ENCODE results near the gene SLC26A2. TPM values are rescaled to one million over a fixed set of nuclear protein-coding genes. Genes with fewer than 3 reads are reported as not detected.
A peak's percentile ranks its signal among the peaks of the same experiment; 100 is the strongest.

SLC26A2 gene
- total RNA-seq, 1 donor from 2014 or later = 12.6 TPM

GRCh38 chr5:149959406-149960236 is 937 bp upstream of the SLC26A2 start:
- H3K36me3 Mint-ChIP-seq (ENCODE audit: insufficient read depth) = no peaks in the 10 kb centered on the region
- no peaks in the 10 kb centered on the region for H3K9me3 Mint-ChIP-seq (ENCODE audit: low read depth)
- H3K4me1 Mint-ChIP-seq (ENCODE audit: low read depth) = peaks cover 10% of the 10 kb centered on the region
- H3K27ac Mint-ChIP-seq = peak overlapping the region; percentile 97
- DNase-seq (ENCODE audit: low spot score, unreplicated experiment) = no peak
- H3K27me3 Mint-ChIP-seq = no peaks in the 10 kb centered on the region
- H3K4me3 Mint-ChIP-seq (ENCODE audit: low read depth) = peak overlapping the region; percentile 82
- TF ChIP-seq, protein P1, sequence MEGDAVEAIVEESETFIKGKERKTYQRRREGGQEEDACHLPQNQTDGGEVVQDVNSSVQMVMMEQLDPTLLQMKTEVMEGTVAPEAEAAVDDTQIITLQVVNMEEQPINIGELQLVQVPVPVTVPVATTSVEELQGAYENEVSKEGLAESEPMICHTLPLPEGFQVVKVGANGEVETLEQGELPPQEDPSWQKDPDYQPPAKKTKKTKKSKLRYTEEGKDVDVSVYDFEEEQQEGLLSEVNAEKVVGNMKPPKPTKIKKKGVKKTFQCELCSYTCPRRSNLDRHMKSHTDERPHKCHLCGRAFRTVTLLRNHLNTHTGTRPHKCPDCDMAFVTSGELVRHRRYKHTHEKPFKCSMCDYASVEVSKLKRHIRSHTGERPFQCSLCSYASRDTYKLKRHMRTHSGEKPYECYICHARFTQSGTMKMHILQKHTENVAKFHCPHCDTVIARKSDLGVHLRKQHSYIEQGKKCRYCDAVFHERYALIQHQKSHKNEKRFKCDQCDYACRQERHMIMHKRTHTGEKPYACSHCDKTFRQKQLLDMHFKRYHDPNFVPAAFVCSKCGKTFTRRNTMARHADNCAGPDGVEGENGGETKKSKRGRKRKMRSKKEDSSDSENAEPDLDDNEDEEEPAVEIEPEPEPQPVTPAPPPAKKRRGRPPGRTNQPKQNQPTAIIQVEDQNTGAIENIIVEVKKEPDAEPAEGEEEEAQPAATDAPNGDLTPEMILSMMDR (IDR thresholded peaks at IDR 0.05; ENCODE audit: unreplicated experiment) = peak; percentile 62

- TF ChIP-seq, protein P1 (IDR thresholded peaks at IDR 0.05; ENCODE audit: unreplicated experiment) = no peak
- H3K4me3 Mint-ChIP-seq (ENCODE audit: low read depth) = peak overlapping the region; percentile 82
- H3K9me3 Mint-ChIP-seq (ENCODE audit: low read depth) = no peaks in the 10 kb centered on the region
- H3K36me3 Mint-ChIP-seq (ENCODE audit: insufficient read depth) = no peaks in the 10 kb centered on the region
- DNase-seq (ENCODE audit: low spot score, unreplicated experiment) = no peak
- peak overlapping the region; percentile 54 for H3K27ac Mint-ChIP-seq
- peaks cover 10% of the 10 kb centered on the region for H3K4me1 Mint-ChIP-seq (ENCODE audit: low read depth)
- H3K27me3 Mint-ChIP-seq = no peaks in the 10 kb centered on the region
Observed at GRCh38 chr5:149961186-149961685, 678 bp downstream of the SLC26A2 start.

DNA sequence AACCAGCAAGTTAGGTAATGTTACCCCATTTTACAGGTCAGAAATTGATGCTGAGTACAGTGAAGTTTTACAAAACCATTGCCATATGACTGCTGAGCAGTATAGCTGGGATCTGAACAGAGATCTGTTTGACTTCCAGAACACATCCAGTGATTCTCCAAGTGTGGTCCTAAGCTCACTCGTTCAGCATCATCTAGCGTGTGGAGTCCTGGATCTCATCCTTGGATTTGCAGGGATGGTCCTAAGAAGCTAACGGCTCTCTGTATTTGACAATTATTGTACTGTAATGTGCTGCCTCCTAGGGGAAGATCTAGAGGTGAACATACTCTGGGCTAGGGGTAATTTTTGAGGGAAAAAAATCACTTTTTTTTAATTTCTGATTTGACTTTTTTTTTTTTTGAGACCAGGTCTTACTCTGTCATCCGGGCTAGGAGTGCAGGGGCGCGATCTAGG is 1.4 kb downstream of the SLC26A2 start:
- Mint-ChIP-seq H3K27ac (no peak overlapping the region), H3K4me1 (ENCODE audit: low read depth) (peaks cover 10% of the 10 kb centered on the region), H3K4me3 (ENCODE audit: low read depth) (peak overlapping the region; percentile 82), H3K27me3 (no peaks in the 10 kb centered on the region), H3K36me3 (ENCODE audit: insufficient read depth) (no peaks in the 10 kb centered on the region), H3K9me3 (ENCODE audit: low read depth) (no peaks in the 10 kb centered on the region)
- DNase-seq (ENCODE audit: low spot score, unreplicated experiment) = no peak
- TF ChIP-seq, protein P1 (IDR thresholded peaks at IDR 0.05; ENCODE audit: unreplicated experiment) = peak; percentile 48

DNA sequence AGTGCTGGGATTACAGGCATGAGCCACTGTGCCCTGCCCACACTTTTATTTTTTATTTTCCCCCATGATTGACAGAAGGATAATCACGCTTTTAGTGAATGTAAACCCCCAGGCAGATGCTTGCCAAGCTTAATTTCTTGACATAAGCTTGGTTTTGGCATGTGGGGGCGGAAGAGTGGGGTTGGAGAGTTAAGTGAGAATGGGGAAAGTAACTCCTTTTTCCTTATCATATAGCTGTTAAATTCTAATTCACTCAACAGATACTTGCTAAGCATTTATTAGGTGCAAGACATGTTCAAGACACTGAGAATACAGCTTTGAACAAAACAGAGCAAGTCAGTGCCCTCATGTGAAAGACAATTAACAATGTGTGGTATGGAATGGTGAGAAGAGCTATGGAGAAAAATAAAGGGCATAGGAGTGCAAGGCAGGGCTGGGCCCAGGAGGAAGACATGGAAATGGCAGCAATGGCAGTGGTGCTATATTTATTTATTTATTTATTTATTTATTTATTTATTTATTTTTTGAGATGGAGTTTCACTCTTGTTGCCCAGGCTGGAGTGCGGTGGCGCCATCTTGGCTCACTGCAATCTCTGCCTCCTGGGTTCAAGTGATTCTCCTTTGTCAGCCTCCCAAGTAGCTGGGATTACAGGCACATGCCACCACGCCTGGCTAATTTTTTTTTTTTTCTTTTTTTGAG is 2.2 kb downstream of the SLC26A2 start:
- H3K9me3 Mint-ChIP-seq (ENCODE audit: low read depth) = no peaks in the 10 kb centered on the region
- H3K27me3 Mint-ChIP-seq = no peaks in the 10 kb centered on the region

DNA sequence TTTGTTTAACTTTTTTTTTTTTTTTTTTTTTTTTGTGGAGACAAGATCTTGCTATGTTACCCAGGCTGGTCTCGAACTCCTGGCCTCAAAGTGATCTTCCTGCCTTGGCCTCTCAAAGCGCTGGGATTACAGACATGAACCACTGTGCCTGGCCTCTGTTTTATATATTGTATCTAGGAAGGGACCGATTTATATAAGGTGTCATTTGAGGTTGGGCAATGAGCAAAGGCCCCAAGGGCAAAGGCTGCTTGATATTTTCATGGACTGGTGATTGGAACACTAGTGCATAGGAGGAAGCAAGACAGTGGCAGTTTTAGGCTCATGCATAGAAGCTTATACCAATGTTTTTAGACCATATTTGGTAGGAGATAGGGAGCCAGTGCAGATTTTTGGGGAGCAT is 3.2 kb downstream of the SLC26A2 start:
- DNase-seq (ENCODE audit: low spot score, unreplicated experiment) = no peak
- Mint-ChIP-seq H3K4me3 (ENCODE audit: low read depth) (no peak overlapping the region), H3K36me3 (ENCODE audit: insufficient read depth) (no peaks in the 10 kb centered on the region), H3K27ac (no peak overlapping the region), H3K27me3 (no peaks in the 10 kb centered on the region), H3K9me3 (ENCODE audit: low read depth) (no peaks in the 10 kb centered on the region), H3K4me1 (ENCODE audit: low read depth) (peaks cover 10% of the 10 kb centered on the region)
- TF ChIP-seq, protein P1 (IDR thresholded peaks at IDR 0.05; ENCODE audit: unreplicated experiment) = no peak

More for the DNA sequence above, 2.2 kb downstream of the SLC26A2 start:
- DNase-seq (ENCODE audit: low spot score, unreplicated experiment) = no peak
- Mint-ChIP-seq H3K4me3 (ENCODE audit: low read depth) (no peak overlapping the region), H3K27ac (no peak overlapping the region), H3K4me1 (ENCODE audit: low read depth) (peaks cover 10% of the 10 kb centered on the region), H3K36me3 (ENCODE audit: insufficient read depth) (no peaks in the 10 kb centered on the region)
- TF ChIP-seq, protein P1 (IDR thresholded peaks at IDR 0.05; ENCODE audit: unreplicated experiment) = no peak

All from progenitor cell of endocrine pancreas (in vitro differentiated cells).